Mucosa of stomach (tissue), 1 donor: Measurements from ENCODE around the gene POLR3K.
A peak's percentile ranks its signal among the peaks of the same experiment; 100 is the strongest.
"Not testable (repeated sequence)": the region's sequence is repeated elsewhere in the genome, so short reads cannot be mapped to it uniquely, and the experiment has no call there.

Experiments
- H3K27me3 ChIP-seq: one replicate; pipeline ENCODE4 v1.7.0; 2013; ENCODE audit warnings: mild to moderate bottlenecking, low read length; ENCODE audit not compliant: control insufficient read depth, insufficient read depth
- H3K36me3 ChIP-seq: one replicate; pipeline ENCODE4 v1.7.0; 2013; ENCODE audit warnings: low read length; ENCODE audit not compliant: control insufficient read depth, insufficient read depth
- H3K4me1 ChIP-seq: one replicate; pipeline ENCODE4 v1.7.0; 2013; ENCODE audit warnings: mild to moderate bottlenecking, low read length; ENCODE audit not compliant: control insufficient read depth, insufficient read depth
- H3K4me3 ChIP-seq: one replicate; pipeline ENCODE4 v1.7.0; 2013; ENCODE audit warnings: low read length
- H3K9ac ChIP-seq: one replicate; pipeline ENCODE4 v1.7.0; 2013; ENCODE audit warnings: mild to moderate bottlenecking, low read length, moderate library complexity
- H3K9me3 ChIP-seq: one replicate; pipeline ENCODE4 v1.7.0; 2013; ENCODE audit warnings: mild to moderate bottlenecking, low read length, moderate library complexity; ENCODE audit not compliant: control insufficient read depth
- donor health status: Pancreatic carcinoma.

POLR3K gene

DNA sequence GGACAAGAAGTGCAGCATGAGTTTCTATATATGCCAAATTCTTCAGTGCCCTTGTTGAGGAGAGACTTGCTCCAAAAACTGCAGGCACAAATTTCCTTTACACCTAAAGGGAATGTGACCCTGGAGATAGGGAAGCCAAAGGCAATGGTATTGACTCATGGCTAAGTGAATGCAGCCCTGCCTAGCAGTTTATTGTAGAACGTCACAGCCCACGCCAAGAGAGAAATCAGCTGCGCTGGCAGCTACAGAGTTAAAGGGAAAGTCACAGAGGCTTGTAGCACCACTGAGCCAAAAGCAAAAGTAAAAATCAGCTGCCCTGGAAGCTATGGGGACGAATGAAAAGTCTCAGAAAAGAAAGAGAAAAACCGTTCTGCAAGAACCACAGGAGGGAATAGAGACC is 10.1 kb downstream of the POLR3K start:
- Histone ChIP-seq H3K4me3 (no peak overlapping the region), H3K4me1 (peaks cover 29% of the 10 kb centered on the region), H3K27me3 (no peaks in the 10 kb centered on the region), H3K9me3 (no peaks in the 10 kb centered on the region), H3K36me3 (peaks cover 4% of the 10 kb centered on the region), H3K9ac (no peak overlapping the region)

DNA sequence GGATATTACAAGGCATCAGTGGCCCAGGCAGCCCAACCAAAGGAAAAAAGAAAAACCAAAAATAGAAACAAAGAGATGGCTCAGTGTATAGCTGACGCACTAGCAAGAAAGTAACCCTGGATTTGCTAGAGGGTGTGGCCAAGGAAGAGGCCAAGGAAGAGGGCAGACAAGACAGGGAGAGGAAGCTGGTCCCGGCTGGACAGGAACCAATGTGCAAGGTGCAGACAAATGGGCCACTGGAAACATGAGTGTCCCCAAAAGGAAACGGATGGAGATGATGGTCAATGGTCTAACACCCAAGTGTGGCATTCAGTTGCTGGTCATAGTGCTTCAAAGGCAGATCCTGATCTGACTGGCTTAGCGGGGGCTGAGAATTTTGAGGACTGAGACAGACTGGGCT is 10.7 kb downstream of the POLR3K start:
- peaks cover 4% of the 10 kb centered on the region for H3K36me3 ChIP-seq
- H3K4me1 ChIP-seq: peaks cover 35% of the 10 kb centered on the region
- no peak overlapping the region for H3K9ac ChIP-seq
- no peak overlapping the region for H3K4me3 ChIP-seq
- H3K9me3 ChIP-seq: no peaks in the 10 kb centered on the region
- H3K27me3 ChIP-seq: no peaks in the 10 kb centered on the region

DNA sequence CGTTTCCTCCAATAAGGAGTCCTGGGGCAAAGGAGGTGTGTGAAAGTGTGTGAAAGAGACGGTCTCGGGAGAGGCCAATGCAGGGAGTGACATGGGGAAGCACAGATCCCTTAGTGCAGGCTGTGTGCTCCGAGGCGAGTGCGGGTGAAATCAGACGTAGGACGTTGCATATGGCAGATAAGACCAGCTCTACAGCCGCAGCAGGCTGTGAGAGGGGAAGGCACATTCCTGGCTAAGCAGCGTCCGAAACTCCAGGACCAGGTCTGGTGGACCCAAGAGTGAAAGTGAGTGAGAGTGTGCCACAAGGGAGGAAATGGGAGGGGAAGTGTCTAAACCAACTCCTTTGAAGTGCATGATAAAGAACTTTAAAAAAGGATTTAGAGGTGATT is 11.3 kb downstream of the POLR3K start:
- no peak overlapping the region for H3K9ac ChIP-seq
- H3K27me3 ChIP-seq: no peaks in the 10 kb centered on the region
- H3K4me1 ChIP-seq: peaks cover 41% of the 10 kb centered on the region
- no peaks in the 10 kb centered on the region for H3K9me3 ChIP-seq
- H3K4me3 ChIP-seq: no peak overlapping the region
- peaks cover under 1% of the 10 kb centered on the region for H3K36me3 ChIP-seq

DNA sequence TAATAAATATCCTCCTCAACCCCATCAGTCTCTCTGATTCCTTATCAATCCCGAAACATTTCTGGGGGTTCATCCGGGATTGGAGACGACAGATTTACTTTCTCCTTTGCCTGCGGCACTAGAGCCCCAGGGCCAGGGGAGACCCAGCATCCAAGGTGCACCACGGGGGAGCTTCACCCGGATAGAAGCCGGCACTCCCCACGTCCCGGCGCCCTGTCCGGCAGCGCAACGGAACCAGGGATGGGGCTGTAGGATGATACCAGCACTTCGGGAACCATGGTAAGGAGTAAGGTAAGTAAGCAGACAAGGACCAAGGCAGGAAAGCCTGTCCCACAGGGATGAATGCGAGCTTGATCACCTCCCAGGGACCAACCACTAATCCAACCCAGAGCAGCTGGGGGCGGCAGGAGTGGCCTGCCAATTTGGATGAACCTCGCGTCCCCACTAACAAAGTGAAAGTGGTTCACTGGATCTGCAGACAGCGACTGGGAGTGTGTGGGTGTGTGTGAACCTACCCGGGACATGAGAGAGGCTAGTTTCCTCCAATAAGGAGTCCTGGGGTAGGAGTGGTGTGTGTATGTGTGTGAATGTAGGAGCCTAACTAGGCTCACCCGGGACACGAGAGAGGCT is 11.9 kb downstream of the POLR3K start:
- Histone ChIP-seq H3K27me3 (no peaks in the 10 kb centered on the region), H3K9ac (no peak overlapping the region), H3K36me3 (no peaks in the 10 kb centered on the region), H3K9me3 (no peaks in the 10 kb centered on the region), H3K4me1 (peaks cover 42% of the 10 kb centered on the region), H3K4me3 (no peak overlapping the region)

DNA sequence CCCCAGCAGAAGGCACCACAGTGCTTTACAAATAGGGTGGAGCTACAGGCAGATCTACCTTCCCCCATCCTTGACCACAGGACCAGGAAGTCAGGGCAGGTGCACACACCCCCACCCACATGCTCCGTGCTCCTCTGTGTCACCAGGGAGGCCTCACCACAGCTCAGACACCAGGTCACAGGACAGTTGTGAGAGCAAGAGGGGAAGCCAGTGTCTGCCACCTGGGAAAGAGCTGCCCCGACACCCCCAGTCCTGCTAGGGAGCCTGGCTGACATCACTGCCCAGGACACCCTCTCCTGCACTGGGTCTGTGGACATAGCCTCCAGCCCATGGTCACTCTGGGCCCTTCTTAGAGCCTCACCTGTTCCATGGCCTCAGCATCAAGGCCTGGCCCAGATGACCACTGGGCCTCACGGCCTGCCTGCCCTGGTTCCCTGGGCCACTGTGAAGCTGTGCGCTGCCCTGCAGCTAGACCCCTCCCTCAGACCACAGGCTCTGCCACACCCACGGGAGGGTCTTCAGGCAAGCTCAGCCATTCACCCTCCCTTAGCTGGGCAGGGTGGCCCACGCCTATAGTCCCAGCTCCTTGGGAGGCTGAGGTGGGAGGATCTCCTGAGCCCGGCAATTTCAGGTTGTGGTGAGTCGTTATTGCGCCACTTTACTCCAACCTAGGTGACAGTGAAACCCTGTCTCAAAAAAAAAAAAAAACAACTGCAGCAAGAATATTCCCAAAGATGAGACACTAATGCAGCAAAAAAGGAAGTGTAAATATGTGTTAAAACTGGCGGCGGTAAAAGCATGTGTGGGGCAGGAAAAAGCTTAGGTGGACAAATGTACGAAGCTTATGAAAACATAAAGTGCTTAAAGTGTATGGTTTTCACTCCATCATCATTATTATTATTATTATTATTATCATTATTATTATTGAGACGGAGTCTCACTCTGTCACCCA is 14.2 kb downstream of the POLR3K start:
- Histone ChIP-seq H3K9me3 (no peaks in the 10 kb centered on the region), H3K4me3 (no peak overlapping the region), H3K4me1 (peaks cover 25% of the 10 kb centered on the region), H3K9ac (peak overlapping the region; percentile 55), H3K27me3 (no peaks in the 10 kb centered on the region), H3K36me3 (no peaks in the 10 kb centered on the region)

DNA sequence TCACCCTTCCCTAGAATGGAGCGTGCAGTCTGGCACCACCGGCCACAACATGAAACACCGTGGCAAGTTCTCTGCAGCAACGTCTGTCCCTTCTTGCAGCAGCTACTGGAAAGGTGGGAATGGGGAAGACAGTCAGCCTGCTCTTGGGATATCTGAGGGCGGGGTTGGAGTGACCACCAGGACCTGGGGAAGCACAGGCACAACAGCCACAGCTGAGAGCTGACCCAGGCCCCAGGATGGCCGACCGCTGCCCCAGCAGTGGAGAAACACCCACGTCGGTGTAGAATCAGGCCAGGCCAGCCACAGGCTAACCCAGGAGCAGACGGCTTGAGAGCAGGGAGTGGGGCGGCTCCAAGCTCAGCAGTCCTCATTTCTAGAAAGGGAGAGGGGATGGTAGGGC is 15.2 kb downstream of the POLR3K start:
- not testable (repeated sequence) for H3K27me3 ChIP-seq, H3K9me3 ChIP-seq, H3K4me3 ChIP-seq, H3K9ac ChIP-seq, H3K36me3 ChIP-seq
- H3K4me1 ChIP-seq: peaks cover 25% of the 10 kb centered on the region

DNA sequence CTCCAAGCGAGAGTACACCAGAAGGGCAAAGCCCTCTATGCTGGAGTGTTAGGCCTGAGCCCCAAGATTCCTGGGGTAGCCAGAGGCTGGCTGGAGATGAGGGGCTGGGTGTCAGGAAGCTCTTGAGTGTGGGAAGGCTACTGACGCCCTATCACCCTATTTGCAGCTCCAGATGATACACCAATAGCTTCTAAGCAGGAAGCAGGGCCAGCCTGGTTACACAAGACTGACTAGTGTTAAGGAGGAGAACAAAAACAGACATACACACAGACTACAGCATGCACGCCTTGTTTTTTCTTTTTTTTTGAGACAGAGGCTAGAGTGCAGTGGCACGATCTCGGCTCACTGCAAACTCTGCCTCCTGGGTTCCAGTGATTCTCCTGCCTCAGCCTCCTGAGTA is 15.9 kb downstream of the POLR3K start:
- no peaks in the 10 kb centered on the region for H3K36me3 ChIP-seq
- no peak overlapping the region for H3K9ac ChIP-seq
- H3K4me1 ChIP-seq: peaks cover 25% of the 10 kb centered on the region
- H3K4me3 ChIP-seq: no peak overlapping the region
- H3K27me3 ChIP-seq: no peaks in the 10 kb centered on the region
- no peaks in the 10 kb centered on the region for H3K9me3 ChIP-seq

DNA sequence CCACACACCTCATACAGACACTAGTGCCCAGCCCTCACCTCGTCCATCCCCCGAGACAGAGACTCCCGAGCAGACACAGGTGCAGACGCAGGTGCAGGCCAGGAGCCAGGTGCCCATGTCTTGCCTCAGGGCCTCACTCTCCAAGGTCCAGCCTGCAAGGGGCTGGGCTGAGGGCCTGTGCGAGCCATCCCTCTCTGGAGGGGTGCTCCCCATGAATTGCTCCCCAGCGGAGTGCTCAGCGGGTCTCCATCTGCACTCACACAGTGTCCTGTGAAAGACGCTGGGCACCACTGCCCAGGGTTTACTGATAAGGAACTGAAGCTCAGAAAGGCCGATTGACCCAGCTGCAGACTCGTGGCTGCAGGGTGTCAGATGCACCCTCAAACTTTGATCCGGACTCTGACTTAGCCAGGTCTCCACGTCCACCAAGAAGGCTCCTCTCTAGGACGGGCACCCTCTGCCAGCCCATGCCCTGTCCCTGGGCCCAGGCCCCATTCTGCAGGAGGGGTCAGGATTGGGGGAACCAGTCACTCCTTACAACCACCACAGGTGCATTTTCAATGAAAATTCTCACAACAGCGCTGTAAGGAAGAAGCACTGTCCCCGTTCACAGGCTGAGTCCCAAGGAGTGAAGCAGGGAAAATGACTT is 16.9 kb downstream of the POLR3K start:
- Histone ChIP-seq H3K27me3 (no peaks in the 10 kb centered on the region), H3K4me3 (no peak overlapping the region), H3K36me3 (no peaks in the 10 kb centered on the region), H3K9ac (no peak overlapping the region), H3K9me3 (no peaks in the 10 kb centered on the region), H3K4me1 (peaks cover 25% of the 10 kb centered on the region)

DNA sequence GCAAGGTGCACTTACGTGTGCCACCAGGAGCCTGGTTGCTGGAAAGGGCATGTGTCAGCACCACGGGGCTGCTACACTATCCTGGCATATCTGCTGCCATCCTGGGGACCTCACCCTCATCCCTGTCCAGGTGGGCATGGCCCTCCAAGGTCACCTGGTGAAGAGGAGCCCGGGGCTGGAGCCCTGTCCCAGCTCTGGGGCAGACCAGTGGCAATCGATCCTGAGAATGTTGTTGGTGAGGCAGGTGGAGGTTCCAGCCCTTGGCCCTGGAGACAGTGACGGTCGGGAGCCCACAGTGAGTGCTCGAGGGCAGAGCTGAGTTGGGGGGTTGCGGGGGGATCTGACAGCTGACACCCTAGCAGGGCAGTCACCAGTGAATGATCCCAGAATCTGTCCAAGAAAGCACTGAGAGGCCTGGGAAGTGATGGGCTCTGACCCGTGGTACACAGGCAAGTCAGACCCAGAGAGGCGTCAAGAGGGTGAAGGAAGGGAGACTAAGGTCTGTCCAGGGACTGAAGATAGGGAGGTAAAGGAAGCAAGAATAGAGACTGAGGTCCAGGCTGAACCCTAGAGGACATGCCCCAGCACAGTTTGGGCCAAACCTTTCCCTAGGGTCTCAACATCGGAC is 17.6 kb downstream of the POLR3K start:
- Histone ChIP-seq H3K9ac (no peak overlapping the region), H3K36me3 (no peaks in the 10 kb centered on the region), H3K4me3 (no peak overlapping the region), H3K9me3 (no peaks in the 10 kb centered on the region), H3K4me1 (peaks cover 25% of the 10 kb centered on the region), H3K27me3 (no peaks in the 10 kb centered on the region)

DNA sequence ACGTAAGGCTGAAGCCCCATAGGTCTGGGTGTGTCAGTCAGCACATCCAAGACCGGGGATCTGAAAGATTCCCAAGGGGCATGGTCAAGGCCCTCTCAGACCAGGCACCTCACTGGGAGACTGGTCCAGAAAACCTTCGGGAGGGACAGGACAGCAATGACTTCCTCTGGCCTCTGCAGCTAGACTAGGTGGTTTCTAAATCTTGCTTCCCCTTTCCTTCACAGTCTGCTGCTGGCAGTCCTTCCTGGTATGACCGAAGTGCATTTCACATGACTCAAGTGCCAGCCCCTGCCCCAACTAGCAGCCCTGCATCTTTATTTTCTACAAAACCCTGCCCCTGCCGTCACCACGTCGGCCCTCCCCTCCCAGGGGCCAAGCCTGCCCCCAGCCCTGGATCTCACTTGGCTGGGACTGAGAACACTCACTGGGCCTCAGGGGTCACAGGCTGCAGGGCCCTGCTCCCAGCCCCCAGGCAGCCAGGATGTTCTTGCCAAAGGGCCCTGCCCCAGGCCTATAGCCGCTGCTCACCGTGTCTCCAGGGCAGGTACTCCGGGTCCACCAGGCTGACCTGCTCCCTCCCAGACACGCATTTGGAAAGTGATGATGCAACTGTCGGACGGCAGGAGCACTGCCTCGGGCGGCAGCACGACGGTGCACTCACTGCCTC is 18.3 kb downstream of the POLR3K start:
- H3K9ac ChIP-seq: no peak overlapping the region
- H3K27me3 ChIP-seq: no peaks in the 10 kb centered on the region
- H3K9me3 ChIP-seq: no peaks in the 10 kb centered on the region
- peaks cover 25% of the 10 kb centered on the region for H3K4me1 ChIP-seq
- no peaks in the 10 kb centered on the region for H3K36me3 ChIP-seq
- no peak overlapping the region for H3K4me3 ChIP-seq

DNA sequence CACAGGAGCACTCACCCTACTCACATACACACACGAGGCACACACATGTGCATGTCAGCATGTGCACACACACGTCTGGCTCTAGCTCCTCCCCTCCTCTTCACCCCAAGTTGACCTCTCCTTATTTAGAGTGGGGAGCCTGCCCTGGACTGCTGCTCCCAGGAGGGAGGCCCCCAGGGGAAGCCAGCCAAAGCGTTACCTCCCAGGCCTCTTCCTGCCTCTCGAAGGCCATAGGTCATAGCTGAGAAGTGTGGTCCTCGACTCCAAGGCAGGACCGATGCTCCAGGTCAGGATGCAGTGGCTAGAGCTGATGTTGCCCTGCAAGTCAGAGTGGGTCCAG is 18.8 kb downstream of the POLR3K start:
- no peaks in the 10 kb centered on the region for H3K36me3 ChIP-seq
- H3K4me3 ChIP-seq: no peak overlapping the region
- peaks cover 25% of the 10 kb centered on the region for H3K4me1 ChIP-seq
- H3K9ac ChIP-seq: no peak overlapping the region
- no peaks in the 10 kb centered on the region for H3K27me3 ChIP-seq
- no peaks in the 10 kb centered on the region for H3K9me3 ChIP-seq
